CD4-positive, alpha-beta memory T cell (primary cell): ENCODE measurements around the gene ISLR2. TPM values are rescaled to one million over a fixed set of nuclear protein-coding genes. Genes with fewer than 3 reads are reported as not detected.
"Not testable (repeated sequence)": the region's sequence is repeated elsewhere in the genome, so short reads cannot be mapped to it uniquely, and the experiment has no call there.

Experiments used
- CTCF ChIA-PET: fragments of 350-600 bp; sonication (Branson Sonifier 250); formaldehyde crosslinking; loops from one replicate; lab custom pipeline; 2021; ENCODE audit warnings: inconsistent platforms; ENCODE audit not compliant: partially characterized antibody; lab: Charles Lee
- POLR2A ChIA-PET: fragments of 350-600 bp; sonication (Branson Sonifier 250); formaldehyde crosslinking; loops from one replicate; lab custom pipeline; 2021; ENCODE audit not compliant: partially characterized antibody; lab: Charles Lee
- DNase-seq, 5 donors: peaks; one replicate each; pipeline versions ENCODE4 v3.0.0 to v3.0.0-alpha.2; 2020 to 2022; ENCODE audit warnings: mixed read lengths in 1 of 5
- H3K27ac ChIP-seq: one replicate; pipeline ENCODE4 v1.7.0; 2013; ENCODE audit warnings: low read depth, low read length
- H3K27me3 ChIP-seq: 2 replicates; pipeline ENCODE4 v1.7.0; 2013; ENCODE audit warnings: mild to moderate bottlenecking, low read length, moderate library complexity; ENCODE audit not compliant: insufficient read depth
- H3K36me3 ChIP-seq: 2 replicates; pipeline ENCODE4 v1.7.0; 2013; ENCODE audit warnings: mild to moderate bottlenecking, low read length, moderate library complexity; ENCODE audit not compliant: insufficient read depth
- H3K4me1 ChIP-seq: 2 replicates; pipeline ENCODE4 v1.7.0; 2013; ENCODE audit warnings: mild to moderate bottlenecking, low read length, moderate library complexity; ENCODE audit not compliant: insufficient read depth
- H3K4me3 ChIP-seq, 2 donors: one replicate each; pipeline ENCODE4 v1.7.0; 2013; ENCODE audit warnings: low read length in 2 of 2, mild to moderate bottlenecking in 1 of 2
- H3K9me3 ChIP-seq, 2 donors: one replicate each; pipeline ENCODE4 v1.7.0; 2013; ENCODE audit warnings: low read length in 2 of 2, control low read depth in 1 of 2; ENCODE audit not compliant: control insufficient read depth in 1 of 2
- H3K27ac Mint-ChIP-seq, 7 donors: one replicate each; pipeline ENCODE4 v1.8.0; 2020 to 2021; ENCODE audit warnings: mixed read lengths in 7 of 7, mild to moderate bottlenecking in 6 of 7, inconsistent platforms in 3 of 7, moderate library complexity in 3 of 7
- H3K27me3 Mint-ChIP-seq, 2 donors: one replicate each; pipeline ENCODE4 v1.8.0; 2020 to 2021; ENCODE audit warnings: mixed read lengths in 2 of 2
- H3K36me3 Mint-ChIP-seq, 2 donors: one replicate each; pipeline ENCODE4 v1.8.0; 2020 to 2021; ENCODE audit warnings: mixed read lengths in 2 of 2, inconsistent platforms in 1 of 2, mild to moderate bottlenecking in 1 of 2
- H3K4me1 Mint-ChIP-seq, 4 donors: one replicate each; pipeline ENCODE4 v1.8.0; 2020 to 2021; ENCODE audit warnings: mixed read lengths in 4 of 4, mild to moderate bottlenecking in 1 of 4
- H3K4me3 Mint-ChIP-seq, 8 donors: one replicate each; pipeline ENCODE4 v1.8.0; 2020 to 2021; ENCODE audit warnings: mixed read lengths in 8 of 8, mild to moderate bottlenecking in 7 of 8, moderate library complexity in 6 of 8, inconsistent platforms in 3 of 8
- H3K9me3 Mint-ChIP-seq, 8 donors: one replicate each; pipeline ENCODE4 v1.8.0; 2020 to 2021; ENCODE audit warnings: mixed read lengths in 8 of 8, mild to moderate bottlenecking in 5 of 8, inconsistent platforms in 3 of 8, moderate library complexity in 1 of 8
- intact Hi-C: fragments of 100-400 bp; cut with micrococcal nuclease; formaldehyde crosslinking; loops from one replicate; pipeline ENCODE4 v1.15.1; 2023
- polyA plus RNA-seq, 2 donors: library from polyadenylated mRNA; unstranded; fragments of 300-500 nt; fragmentation: Illumina TruSeq; gene quantifications; one replicate each; pipeline ENCODE4 v1.2.3, GENCODE V29; 2021
- total RNA-seq, 2 experiments: library from RNA; stranded (reverse); gene quantifications; one replicate each; pipeline ENCODE4 v1.2.3, GENCODE V29; 2021

Gene ISLR2, protein sequence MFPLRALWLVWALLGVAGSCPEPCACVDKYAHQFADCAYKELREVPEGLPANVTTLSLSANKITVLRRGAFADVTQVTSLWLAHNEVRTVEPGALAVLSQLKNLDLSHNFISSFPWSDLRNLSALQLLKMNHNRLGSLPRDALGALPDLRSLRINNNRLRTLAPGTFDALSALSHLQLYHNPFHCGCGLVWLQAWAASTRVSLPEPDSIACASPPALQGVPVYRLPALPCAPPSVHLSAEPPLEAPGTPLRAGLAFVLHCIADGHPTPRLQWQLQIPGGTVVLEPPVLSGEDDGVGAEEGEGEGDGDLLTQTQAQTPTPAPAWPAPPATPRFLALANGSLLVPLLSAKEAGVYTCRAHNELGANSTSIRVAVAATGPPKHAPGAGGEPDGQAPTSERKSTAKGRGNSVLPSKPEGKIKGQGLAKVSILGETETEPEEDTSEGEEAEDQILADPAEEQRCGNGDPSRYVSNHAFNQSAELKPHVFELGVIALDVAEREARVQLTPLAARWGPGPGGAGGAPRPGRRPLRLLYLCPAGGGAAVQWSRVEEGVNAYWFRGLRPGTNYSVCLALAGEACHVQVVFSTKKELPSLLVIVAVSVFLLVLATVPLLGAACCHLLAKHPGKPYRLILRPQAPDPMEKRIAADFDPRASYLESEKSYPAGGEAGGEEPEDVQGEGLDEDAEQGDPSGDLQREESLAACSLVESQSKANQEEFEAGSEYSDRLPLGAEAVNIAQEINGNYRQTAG
- total RNA-seq (not detected), polyA plus RNA-seq (not detected)

DNA sequence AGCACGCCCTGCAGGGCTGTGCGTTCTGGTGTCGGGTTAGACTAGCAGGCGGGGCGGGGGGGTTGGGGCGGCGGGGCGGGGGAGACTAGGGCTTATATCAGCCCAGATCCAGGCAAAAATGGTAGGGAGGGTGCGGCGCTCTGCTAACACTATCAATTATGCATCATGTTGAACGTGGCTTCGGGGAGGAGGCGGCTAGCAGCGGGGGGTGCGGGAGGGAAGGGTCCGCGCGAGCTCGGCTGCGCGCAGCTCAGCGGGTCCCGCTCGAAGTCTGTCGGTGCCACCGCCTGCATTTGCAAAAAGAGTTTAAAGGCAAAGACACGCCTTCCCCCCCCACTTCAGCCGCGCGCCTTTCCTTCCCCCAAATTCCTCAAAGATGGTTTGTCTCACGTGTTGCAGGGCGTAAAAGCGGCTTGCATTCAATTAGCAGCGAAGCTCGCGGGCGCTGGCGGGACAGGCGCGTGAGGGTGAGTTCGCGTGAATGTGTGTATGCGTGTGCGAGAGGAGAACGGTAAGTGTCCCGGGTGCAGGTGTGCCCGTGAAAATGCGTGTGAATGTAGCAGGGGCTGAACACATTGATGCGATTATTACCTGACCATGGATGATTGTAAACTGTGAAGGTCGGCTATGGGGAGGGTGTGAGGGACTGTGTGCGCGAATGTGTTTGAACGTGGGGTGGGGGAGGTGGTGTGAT, at the start of gene ISLR2:
TSS of gene ISLR2 (plus strand) at position 432 of the 694 bp plus-strand sequence. CDS start 2,169 bp downstream, outside the sequence.
- no peaks in the 10 kb centered on the region for H3K36me3 Mint-ChIP-seq
- peak within 1 kb of the TSS in 6 of 8 donors; percentile 15 to 59 (median 33) for H3K4me3 Mint-ChIP-seq
- no peak within 1 kb of the TSS for H3K27ac ChIP-seq
- H3K4me1 ChIP-seq = peaks cover 25% of the 10 kb centered on the region
- no peak for DNase-seq
- H3K9me3 ChIP-seq = no peaks in the 10 kb centered on the region
- peak within 1 kb of the TSS in 1 of 7 donors; percentile 27 for H3K27ac Mint-ChIP-seq
- ChIA-PET CTCF (no interaction called here), POLR2A (no interaction called here)
- H3K4me3 ChIP-seq = no peak within 1 kb of the TSS
- H3K4me1 Mint-ChIP-seq = peaks cover 6 to 39% (median 22%) of the 10 kb centered on the region in 4 donors
- no peaks in the 10 kb centered on the region for H3K36me3 ChIP-seq
- H3K27me3 Mint-ChIP-seq = peaks cover 47 to 62% of the 10 kb centered on the region in 2 donors
- intact Hi-C loops = no loop called here
- peaks cover 43% of the 10 kb centered on the region for H3K27me3 ChIP-seq
- no peaks in the 10 kb centered on the region for H3K9me3 Mint-ChIP-seq

DNA sequence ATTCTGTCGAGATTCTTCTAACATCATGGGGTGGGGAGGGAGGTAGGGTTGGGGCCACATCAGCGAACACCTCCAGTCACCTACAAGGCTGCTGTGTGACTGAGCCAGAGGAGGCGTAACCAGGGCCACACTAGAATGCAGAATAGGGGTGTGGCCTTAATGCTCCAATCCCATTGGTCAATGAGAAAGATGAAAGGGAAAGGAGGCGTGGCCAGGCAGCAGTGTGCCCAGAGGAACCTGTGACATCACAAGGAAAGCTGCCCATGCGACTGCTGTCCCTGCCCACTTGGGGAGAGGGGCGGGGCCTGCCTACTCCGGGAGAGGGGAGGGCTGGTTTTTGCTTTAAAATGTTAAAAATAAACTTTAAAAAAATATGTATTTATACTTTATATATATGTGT, 47.9 kb upstream of the ISLR2 start, which contains the start of gene GOLGA6A:
TSS of gene GOLGA6A (minus strand) at position 101 of the 400 bp plus-strand sequence. CDS start at position 60, 41 bp downstream.
- H3K27me3 ChIP-seq, DNase-seq, H3K4me1 ChIP-seq, intact Hi-C loops, H3K27ac Mint-ChIP-seq, H3K4me3 Mint-ChIP-seq, H3K4me3 ChIP-seq, H3K27me3 Mint-ChIP-seq, CTCF ChIA-PET, H3K4me1 Mint-ChIP-seq, H3K36me3 ChIP-seq, POLR2A ChIA-PET, H3K36me3 Mint-ChIP-seq, H3K9me3 Mint-ChIP-seq, H3K27ac ChIP-seq, H3K9me3 ChIP-seq: not testable (repeated sequence)

- H3K27me3 ChIP-seq, H3K4me3 ChIP-seq, CTCF ChIA-PET, H3K4me3 Mint-ChIP-seq, POLR2A ChIA-PET, H3K36me3 ChIP-seq, intact Hi-C loops, H3K4me1 ChIP-seq, H3K4me1 Mint-ChIP-seq, H3K9me3 Mint-ChIP-seq, H3K27me3 Mint-ChIP-seq, H3K9me3 ChIP-seq, H3K27ac ChIP-seq, H3K27ac Mint-ChIP-seq, H3K36me3 Mint-ChIP-seq, DNase-seq: not testable (repeated sequence)
These were observed 35.8 kb upstream of the ISLR2 start for GRCh38 chr15:74094567-74094966.

DNA sequence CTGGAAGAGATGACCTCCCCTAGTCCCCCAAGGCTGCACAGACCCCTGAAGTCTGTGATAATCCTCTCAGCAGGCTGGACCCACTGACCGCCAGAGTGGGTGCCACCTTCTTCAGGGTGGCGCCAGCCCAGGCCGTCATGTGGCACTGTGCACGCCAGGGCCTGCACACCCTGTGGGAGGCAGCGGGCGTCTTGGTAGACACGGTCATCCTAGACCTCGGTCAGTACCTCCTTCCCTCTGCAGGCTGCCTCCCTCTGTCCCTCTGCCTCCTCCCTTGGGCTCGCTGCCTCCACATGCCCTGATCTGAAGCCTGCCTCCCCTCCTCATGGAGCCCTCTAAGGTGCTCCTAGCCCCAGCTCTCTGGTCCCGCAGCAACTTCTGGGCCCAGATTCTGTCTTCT, 34.8 kb upstream of the ISLR2 start:
- H3K9me3 ChIP-seq, CTCF ChIA-PET, H3K4me3 Mint-ChIP-seq, H3K4me1 ChIP-seq, H3K27ac Mint-ChIP-seq, H3K4me1 Mint-ChIP-seq, DNase-seq, POLR2A ChIA-PET, H3K36me3 Mint-ChIP-seq, H3K27me3 ChIP-seq, H3K36me3 ChIP-seq, H3K9me3 Mint-ChIP-seq, H3K4me3 ChIP-seq, intact Hi-C loops, H3K27me3 Mint-ChIP-seq, H3K27ac ChIP-seq: not testable (repeated sequence)

DNA sequence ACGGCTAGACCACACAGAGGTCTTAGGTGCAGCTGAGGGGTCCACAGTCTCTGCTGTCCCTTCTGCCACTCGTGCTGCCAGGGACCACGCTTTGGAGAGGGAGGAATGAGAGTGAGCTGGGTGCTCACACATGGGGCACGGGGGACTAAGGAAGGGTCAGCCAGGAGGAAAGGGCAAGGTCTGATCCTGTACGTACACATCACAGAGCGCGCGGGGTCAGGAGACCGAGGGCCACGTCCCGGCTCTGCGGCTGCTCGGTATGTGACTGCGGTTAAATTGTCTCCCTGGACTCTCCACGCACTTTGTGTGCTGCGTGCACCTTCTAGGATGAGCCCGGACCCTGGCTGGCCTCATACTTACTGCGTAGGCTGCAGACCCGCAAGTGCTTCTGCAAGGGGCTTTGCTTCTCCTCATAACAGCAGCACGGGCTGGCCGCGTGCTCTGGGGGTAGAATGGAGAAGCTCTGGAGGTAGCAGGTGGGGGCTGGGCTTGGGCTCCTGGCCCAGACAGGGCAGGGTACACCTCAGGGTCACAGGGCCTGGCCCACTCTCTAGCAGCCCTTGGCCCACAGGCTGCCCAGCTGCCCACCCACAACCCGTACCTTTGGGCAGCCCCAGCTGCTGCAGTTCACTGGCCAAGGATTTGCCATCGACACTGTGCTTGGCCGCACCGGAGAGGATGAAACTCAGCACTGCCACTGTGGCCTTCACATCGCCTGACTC, 33.5 kb upstream of the ISLR2 start:
- H3K9me3 Mint-ChIP-seq, H3K4me1 ChIP-seq, H3K27ac ChIP-seq, DNase-seq, H3K4me1 Mint-ChIP-seq, H3K36me3 ChIP-seq, H3K9me3 ChIP-seq, H3K27me3 Mint-ChIP-seq, H3K4me3 Mint-ChIP-seq, H3K4me3 ChIP-seq, H3K27ac Mint-ChIP-seq, intact Hi-C loops, H3K36me3 Mint-ChIP-seq, CTCF ChIA-PET, H3K27me3 ChIP-seq, POLR2A ChIA-PET: not testable (repeated sequence)

GRCh38 chr15:74099963-74100733, 30.2 kb upstream of the ISLR2 start:
- H3K27me3 Mint-ChIP-seq, CTCF ChIA-PET, H3K4me1 ChIP-seq, intact Hi-C loops, H3K4me1 Mint-ChIP-seq, H3K27me3 ChIP-seq, H3K36me3 Mint-ChIP-seq, H3K27ac ChIP-seq, H3K9me3 Mint-ChIP-seq, H3K36me3 ChIP-seq, POLR2A ChIA-PET, H3K9me3 ChIP-seq: not testable (repeated sequence)
- peak; percentile 43 to 70 (median 58) for DNase-seq
- peak overlapping the region in 1 of 2 donors; percentile 45 for H3K4me3 ChIP-seq
- Mint-ChIP-seq H3K4me3 (peak overlapping the region; percentile 84 to 90 (median 88)), H3K27ac (peak overlapping the region; percentile 58 to 92 (median 88))
